ENCODE results near the gene ASB18.

ASB18 gene

GRCh38 chr2:236254001-236254400, 10.2 kb downstream of the ASB18 start:
- no peaks in the 10 kb centered on the region for H4K20me1 ChIP-seq (ENCODE audit: insufficient read depth, low read length)
- no peaks in the 10 kb centered on the region; the same call in 1 of the 2 replicates for H3K27me3 ChIP-seq (ENCODE audit: insufficient read depth, low read length)
- no peak overlapping the region for H3K4me2 ChIP-seq (ENCODE audit: low read length)
- H2AFZ ChIP-seq (ENCODE audit: low read length) = no peak overlapping the region
- no peaks in the 10 kb centered on the region for H3F3A ChIP-seq (ENCODE audit: insufficient read depth, low read length)
- H3K9ac ChIP-seq (ENCODE audit: low read length) = no peak overlapping the region
- H3K27ac ChIP-seq (ENCODE audit: low read depth, low read length, poor library complexity, severe bottlenecking) = no peak overlapping the region
- no peaks in the 10 kb centered on the region for H3K36me3 ChIP-seq (ENCODE audit: insufficient read depth, low read length)
- TF ChIP-seq, protein P1, sequence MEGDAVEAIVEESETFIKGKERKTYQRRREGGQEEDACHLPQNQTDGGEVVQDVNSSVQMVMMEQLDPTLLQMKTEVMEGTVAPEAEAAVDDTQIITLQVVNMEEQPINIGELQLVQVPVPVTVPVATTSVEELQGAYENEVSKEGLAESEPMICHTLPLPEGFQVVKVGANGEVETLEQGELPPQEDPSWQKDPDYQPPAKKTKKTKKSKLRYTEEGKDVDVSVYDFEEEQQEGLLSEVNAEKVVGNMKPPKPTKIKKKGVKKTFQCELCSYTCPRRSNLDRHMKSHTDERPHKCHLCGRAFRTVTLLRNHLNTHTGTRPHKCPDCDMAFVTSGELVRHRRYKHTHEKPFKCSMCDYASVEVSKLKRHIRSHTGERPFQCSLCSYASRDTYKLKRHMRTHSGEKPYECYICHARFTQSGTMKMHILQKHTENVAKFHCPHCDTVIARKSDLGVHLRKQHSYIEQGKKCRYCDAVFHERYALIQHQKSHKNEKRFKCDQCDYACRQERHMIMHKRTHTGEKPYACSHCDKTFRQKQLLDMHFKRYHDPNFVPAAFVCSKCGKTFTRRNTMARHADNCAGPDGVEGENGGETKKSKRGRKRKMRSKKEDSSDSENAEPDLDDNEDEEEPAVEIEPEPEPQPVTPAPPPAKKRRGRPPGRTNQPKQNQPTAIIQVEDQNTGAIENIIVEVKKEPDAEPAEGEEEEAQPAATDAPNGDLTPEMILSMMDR (IDR thresholded peaks at IDR 0.05; ENCODE audit: low read length) = no peak
- TF ChIP-seq EZH2 (IDR thresholded peaks at IDR 0.05; ENCODE audit: borderline replicate concordance, low read length) = no peak
- no peaks in the 10 kb centered on the region for H3K4me1 ChIP-seq (ENCODE audit: insufficient read depth, low read length, severe bottlenecking)
- no peak overlapping the region for H3K4me3 ChIP-seq (ENCODE audit: low read depth, low read length, poor library complexity, severe bottlenecking)
- no peaks in the 10 kb centered on the region for H3K79me2 ChIP-seq (ENCODE audit: insufficient read depth, low read length)
- no peaks in the 10 kb centered on the region for H3K9me2 ChIP-seq (ENCODE audit: low read depth, low read length)
- no peaks in the 10 kb centered on the region for H3K9me3 ChIP-seq (ENCODE audit: low read length)

GRCh38 chr2:236252602-236253001, 11.6 kb downstream of the ASB18 start:
- Histone ChIP-seq H3K79me2 (ENCODE audit: insufficient read depth, low read length) (no peaks in the 10 kb centered on the region), H3K9me2 (ENCODE audit: low read depth, low read length) (no peaks in the 10 kb centered on the region), H3K4me3 (ENCODE audit: low read depth, low read length, poor library complexity, severe bottlenecking) (no peak overlapping the region), H3K9me3 (ENCODE audit: low read length) (no peaks in the 10 kb centered on the region), H3K4me1 (ENCODE audit: insufficient read depth, low read length, severe bottlenecking) (no peaks in the 10 kb centered on the region), H2AFZ (ENCODE audit: low read length) (no peak overlapping the region), H3K4me2 (ENCODE audit: low read length) (no peak overlapping the region), H3K36me3 (ENCODE audit: insufficient read depth, low read length) (no peaks in the 10 kb centered on the region), H3F3A (ENCODE audit: insufficient read depth, low read length) (no peaks in the 10 kb centered on the region), H3K27me3 (ENCODE audit: insufficient read depth, low read length) (no peaks in the 10 kb centered on the region; the same call in 1 of the 2 replicates), H3K9ac (ENCODE audit: low read length) (no peak overlapping the region), H4K20me1 (ENCODE audit: insufficient read depth, low read length) (no peaks in the 10 kb centered on the region), H3K27ac (ENCODE audit: low read depth, low read length, poor library complexity, severe bottlenecking) (no peak overlapping the region)
- TF ChIP-seq, protein P1 (IDR thresholded peaks at IDR 0.05; ENCODE audit: low read length) = no peak
- TF ChIP-seq EZH2 (IDR thresholded peaks at IDR 0.05; ENCODE audit: borderline replicate concordance, low read length) = no peak

- Histone ChIP-seq H3K9me3 (ENCODE audit: low read length) (no peaks in the 10 kb centered on the region), H3K4me2 (ENCODE audit: low read length) (no peak overlapping the region), H3K4me3 (ENCODE audit: low read depth, low read length, poor library complexity, severe bottlenecking) (no peak overlapping the region), H3K9ac (ENCODE audit: low read length) (no peak overlapping the region), H4K20me1 (ENCODE audit: insufficient read depth, low read length) (no peaks in the 10 kb centered on the region), H3K79me2 (ENCODE audit: insufficient read depth, low read length) (no peaks in the 10 kb centered on the region), H3K4me1 (ENCODE audit: insufficient read depth, low read length, severe bottlenecking) (no peaks in the 10 kb centered on the region), H3K36me3 (ENCODE audit: insufficient read depth, low read length) (no peaks in the 10 kb centered on the region), H3F3A (ENCODE audit: insufficient read depth, low read length) (no peaks in the 10 kb centered on the region), H3K9me2 (ENCODE audit: low read depth, low read length) (no peaks in the 10 kb centered on the region), H2AFZ (ENCODE audit: low read length) (no peak overlapping the region), H3K27ac (ENCODE audit: low read depth, low read length, poor library complexity, severe bottlenecking) (no peak overlapping the region), H3K27me3 (ENCODE audit: insufficient read depth, low read length) (no peaks in the 10 kb centered on the region)
- TF ChIP-seq, protein P1 (IDR thresholded peaks at IDR 0.05; ENCODE audit: low read length) = no peak
- TF ChIP-seq EZH2 (IDR thresholded peaks at IDR 0.05; ENCODE audit: borderline replicate concordance, low read length) = no peak
Observed at GRCh38 chr2:236250909-236251579, 13.2 kb downstream of the ASB18 start.

Data from OCI-LY1 (cell line).